ENCODE results near the gene SH2D3A. TPM values are rescaled to one million over a fixed set of nuclear protein-coding genes. Genes with fewer than 3 reads are reported as not detected.
A peak's percentile ranks its signal among the peaks of the same experiment; 100 is the strongest.

Gene SH2D3A
- total RNA-seq, 2 experiments from 2014 or later = 39.2 to 41.3 TPM

GRCh38 chr19:6738787-6739389 lies 28.3 kb downstream of the SH2D3A start:
- H3K4me3 Mint-ChIP-seq = peak overlapping the region; percentile 97
- Histone ChIP-seq H3K36me3 (ENCODE audit: insufficient read depth, low read length) (peaks cover 5% of the 10 kb centered on the region), H3K27me3 (ENCODE audit: control insufficient read depth in 1 of 2, insufficient read depth in 2 of 2, low read length in 2 of 2) (no peaks in the 10 kb centered on the region), H3K4me1 (ENCODE audit: insufficient read depth, low read length) (peaks cover 56% of the 10 kb centered on the region), H3K27ac (ENCODE audit: low read depth in 1 of 2, low read length in 2 of 2) (peak overlapping the region; percentile 29 to 72), H3K9me3 (ENCODE audit: control insufficient read depth in 1 of 2, insufficient read depth in 1 of 2, low read length in 2 of 2) (no peaks in the 10 kb centered on the region), H3K4me3 (ENCODE audit: low read length) (peak overlapping the region; percentile 57)
- H3K9me3 Mint-ChIP-seq = no peaks in the 10 kb centered on the region
- intact Hi-C loops (cut with DNase I, micrococcal nuclease) = loop anchor here (1.0 to 5.0 kb wide), 9 partner anchors 14 to 793 kb away; partner anchors contain the start of genes ALKBH7 (in 1 of the 2), CRB3 (in 1 of the 2) and SH2D3A (in 1 of the 2)
- ChIA-PET CTCF (interaction anchor here (1.0 to 3.6 kb wide), 14 partner anchors 28 to 222 kb away, joined by 3 to 45 read pairs (median 4); partner anchors contain the start of genes SH2D3A and VAV1), POLR2A (interaction anchor here (0.5 to 4.4 kb wide), 15 partner anchors 15 to 891 kb away, joined by 3 to 44 read pairs (median 5); partner anchors contain the start of genes KHSRP, PET100, SH2D3A and VAV1)
- TF ChIP-seq, protein P1, sequence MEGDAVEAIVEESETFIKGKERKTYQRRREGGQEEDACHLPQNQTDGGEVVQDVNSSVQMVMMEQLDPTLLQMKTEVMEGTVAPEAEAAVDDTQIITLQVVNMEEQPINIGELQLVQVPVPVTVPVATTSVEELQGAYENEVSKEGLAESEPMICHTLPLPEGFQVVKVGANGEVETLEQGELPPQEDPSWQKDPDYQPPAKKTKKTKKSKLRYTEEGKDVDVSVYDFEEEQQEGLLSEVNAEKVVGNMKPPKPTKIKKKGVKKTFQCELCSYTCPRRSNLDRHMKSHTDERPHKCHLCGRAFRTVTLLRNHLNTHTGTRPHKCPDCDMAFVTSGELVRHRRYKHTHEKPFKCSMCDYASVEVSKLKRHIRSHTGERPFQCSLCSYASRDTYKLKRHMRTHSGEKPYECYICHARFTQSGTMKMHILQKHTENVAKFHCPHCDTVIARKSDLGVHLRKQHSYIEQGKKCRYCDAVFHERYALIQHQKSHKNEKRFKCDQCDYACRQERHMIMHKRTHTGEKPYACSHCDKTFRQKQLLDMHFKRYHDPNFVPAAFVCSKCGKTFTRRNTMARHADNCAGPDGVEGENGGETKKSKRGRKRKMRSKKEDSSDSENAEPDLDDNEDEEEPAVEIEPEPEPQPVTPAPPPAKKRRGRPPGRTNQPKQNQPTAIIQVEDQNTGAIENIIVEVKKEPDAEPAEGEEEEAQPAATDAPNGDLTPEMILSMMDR (IDR thresholded peaks at IDR 0.05) = peak; percentile 58
- no peaks in the 10 kb centered on the region for H3K27me3 Mint-ChIP-seq
- peak overlapping the region; percentile 85 for H3K27ac Mint-ChIP-seq
- DNase-seq (peak in 6 of 14 experiments; percentile 8 to 61 (median 30)), ATAC-seq (ENCODE audit: poor library complexity) (no peak)
- H3K36me3 Mint-ChIP-seq (ENCODE audit: low read depth) = peaks cover 22% of the 10 kb centered on the region
- H3K4me1 Mint-ChIP-seq (ENCODE audit: low read depth) = peaks cover 44% of the 10 kb centered on the region

GRCh38 chr19:6737873-6738786 lies 29.1 kb downstream of the SH2D3A start:
- ChIA-PET CTCF (interaction anchor here (1.0 to 3.6 kb wide), 15 partner anchors 15 to 221 kb away, joined by 3 to 45 read pairs (median 4); partner anchors contain the start of genes SH2D3A and VAV1), POLR2A (interaction anchor here (0.6 to 4.4 kb wide), 28 partner anchors 9 to 891 kb away, joined by 3 to 44 read pairs (median 4); partner anchors contain the start of genes KHSRP, PET100, SH2D3A and TNFSF14)
- Histone ChIP-seq H3K27ac (ENCODE audit: low read depth in 1 of 2, low read length in 2 of 2) (peak overlapping the region; percentile 29 to 72), H3K9me3 (ENCODE audit: control insufficient read depth in 1 of 2, insufficient read depth in 1 of 2, low read length in 2 of 2) (no peaks in the 10 kb centered on the region), H3K27me3 (ENCODE audit: control insufficient read depth in 1 of 2, insufficient read depth in 2 of 2, low read length in 2 of 2) (no peaks in the 10 kb centered on the region), H3K4me3 (ENCODE audit: low read length) (peak overlapping the region; percentile 57), H3K4me1 (ENCODE audit: insufficient read depth, low read length) (peaks cover 56% of the 10 kb centered on the region), H3K36me3 (ENCODE audit: insufficient read depth, low read length) (peaks cover 12% of the 10 kb centered on the region)
- DNase-seq = peak; percentile 52 to 90 (median 70)
- TF ChIP-seq, protein P1 (IDR thresholded peaks at IDR 0.05) = peak; percentile 80
- Mint-ChIP-seq H3K9me3 (no peaks in the 10 kb centered on the region), H3K4me1 (ENCODE audit: low read depth) (peaks cover 44% of the 10 kb centered on the region), H3K4me3 (peak overlapping the region; percentile 97), H3K27ac (peak overlapping the region; percentile 85), H3K27me3 (no peaks in the 10 kb centered on the region), H3K36me3 (ENCODE audit: low read depth) (peaks cover 19% of the 10 kb centered on the region)
- peak; percentile 10 for ATAC-seq (ENCODE audit: poor library complexity)
- intact Hi-C loops (cut with DNase I, micrococcal nuclease) = loop anchor here (1.0 to 5.0 kb wide), 11 partner anchors 15 to 794 kb away; partner anchors contain the start of genes ALKBH7 (in 1 of the 2), CRB3 (in 1 of the 2) and SH2D3A (in 1 of the 2)
